Activated T-cell treated with anti-CD3 and anti-CD28 coated beads for 24 hours (primary cell): ENCODE measurements around the gene ATP2B2.

Source experiments
- DNase-seq: peaks from one replicate; pipeline ENCODE4 v3.0.0-alpha.2; 2020; ENCODE audit warnings: low read depth

The ATP2B2 gene

DNA sequence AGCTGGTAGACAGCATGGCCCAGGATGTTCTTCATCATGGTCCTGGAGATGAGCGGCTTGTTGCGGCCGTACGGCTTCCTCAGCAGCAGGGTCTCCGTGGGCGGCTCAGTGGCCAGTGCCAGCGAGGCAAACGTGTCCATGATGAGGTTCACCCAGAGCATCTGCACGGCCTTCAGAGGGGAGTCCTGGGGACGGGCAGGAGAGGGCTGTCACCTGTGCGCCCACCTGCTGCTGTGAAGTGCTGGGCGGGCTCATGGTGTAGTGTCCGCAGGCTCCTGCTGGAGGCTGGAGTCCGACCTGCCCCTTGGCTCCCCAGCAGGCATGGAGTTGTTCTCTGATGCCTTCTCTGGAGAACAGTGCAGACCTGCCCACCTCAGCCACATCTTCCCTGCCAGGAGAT is 162.6 kb downstream of the ATP2B2 start:
- no peak for DNase-seq

DNA sequence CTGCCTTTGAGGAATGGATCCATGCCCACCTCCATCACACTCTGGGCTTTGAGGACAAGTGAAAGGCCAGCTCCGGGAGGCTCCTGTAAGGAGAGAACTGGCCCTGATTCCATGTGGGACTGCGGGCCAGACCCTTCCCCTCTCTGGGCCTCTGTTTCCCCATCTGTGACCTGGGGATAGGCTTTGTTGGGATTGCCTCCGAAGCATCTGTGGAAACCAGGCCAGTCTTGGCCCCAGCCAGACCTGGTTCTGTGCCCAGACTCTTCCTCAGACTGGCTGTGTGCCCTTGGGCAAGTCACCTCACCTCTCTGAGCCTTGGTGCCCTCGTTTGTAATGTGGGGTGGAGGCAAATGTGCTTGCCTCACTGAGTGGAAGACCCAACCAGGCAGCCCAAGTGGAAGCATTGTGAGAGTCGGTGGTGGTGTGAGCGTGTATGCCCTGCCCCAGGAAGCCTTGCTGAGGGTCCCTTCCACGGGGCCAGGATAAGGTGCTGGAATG is 163.4 kb downstream of the ATP2B2 start:
- DNase-seq = no peak

GRCh38 chr3:10340476-10340875 is 164.9 kb downstream of the ATP2B2 start:
- DNase-seq = no peak

GRCh38 chr3:10340046-10340445 is 165.3 kb downstream of the ATP2B2 start:
- no peak for DNase-seq

DNA sequence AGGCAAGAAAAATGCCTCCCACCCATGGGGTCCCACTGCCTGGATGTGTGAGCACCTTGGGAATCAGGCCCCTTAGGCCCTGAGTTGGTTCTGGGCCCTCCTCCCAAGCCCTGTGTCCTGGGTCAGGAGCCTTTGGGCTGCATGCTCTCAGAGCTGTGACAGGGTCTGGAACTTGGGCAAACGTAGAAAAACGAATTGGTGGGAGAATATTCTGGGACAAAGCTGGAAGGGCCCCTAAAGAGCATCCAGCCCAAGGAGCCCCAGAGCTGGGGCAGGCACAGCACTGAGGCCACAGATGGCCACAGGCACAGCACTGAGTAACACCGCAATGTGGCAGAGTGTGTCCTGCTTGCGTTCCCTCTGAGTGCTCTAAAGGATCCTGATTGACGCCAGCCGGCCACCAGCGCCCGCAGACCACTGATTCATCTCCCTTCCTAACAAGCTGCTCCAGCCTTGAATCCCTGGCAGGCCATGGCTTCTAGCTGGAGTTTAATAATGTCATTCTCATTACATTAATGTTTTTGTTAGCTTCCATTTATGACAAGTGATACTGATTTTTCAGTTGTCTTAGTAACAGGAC is 165.9 kb downstream of the ATP2B2 start:
- DNase-seq = no peak

GRCh38 chr3:10338591-10339353 is 166.6 kb downstream of the ATP2B2 start:
- no peak for DNase-seq

GRCh38 chr3:10338164-10338470 is 167.3 kb downstream of the ATP2B2 start:
- DNase-seq = no peak

DNA sequence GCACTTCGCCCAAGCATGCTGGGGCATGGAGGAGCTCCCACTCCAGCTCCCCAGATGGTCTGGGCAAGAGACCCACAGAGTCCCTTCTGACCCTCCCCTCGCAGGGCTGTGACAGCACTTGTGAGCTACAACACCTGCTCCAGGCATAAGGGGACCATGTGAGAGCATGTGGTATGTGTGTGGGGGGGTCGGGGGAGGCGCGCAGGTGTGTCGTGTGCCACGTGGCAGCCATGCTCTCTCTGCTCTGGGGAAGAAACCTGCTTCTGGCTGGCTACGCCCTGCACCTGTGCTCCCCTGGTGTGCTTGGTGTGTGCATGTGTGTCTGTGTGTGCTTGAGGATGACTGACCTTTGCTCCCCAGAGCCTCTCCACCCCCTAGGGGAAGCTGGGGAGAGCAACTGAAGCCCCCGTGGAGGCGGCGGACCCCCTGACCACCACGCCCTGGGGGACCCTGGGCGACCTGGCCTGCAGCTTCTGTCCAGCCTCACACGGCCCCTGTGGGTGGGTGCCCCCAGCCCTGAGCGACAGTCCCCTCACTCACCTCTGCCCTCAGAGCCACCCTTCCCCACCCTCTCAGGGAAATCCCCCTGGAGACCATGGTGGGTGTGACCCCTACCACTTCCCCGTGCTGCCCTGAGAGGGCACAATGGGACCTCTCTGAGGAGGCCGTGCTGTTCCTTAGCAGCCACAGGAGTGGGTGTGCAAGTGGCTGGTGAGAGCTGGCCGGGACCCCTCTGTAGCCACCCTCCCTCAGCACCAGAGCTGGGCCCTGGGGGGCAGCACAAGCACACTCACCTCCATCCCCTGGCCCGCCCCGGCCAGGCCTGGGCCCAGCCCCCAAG is 167.8 kb downstream of the ATP2B2 start:
- no peak for DNase-seq

DNA sequence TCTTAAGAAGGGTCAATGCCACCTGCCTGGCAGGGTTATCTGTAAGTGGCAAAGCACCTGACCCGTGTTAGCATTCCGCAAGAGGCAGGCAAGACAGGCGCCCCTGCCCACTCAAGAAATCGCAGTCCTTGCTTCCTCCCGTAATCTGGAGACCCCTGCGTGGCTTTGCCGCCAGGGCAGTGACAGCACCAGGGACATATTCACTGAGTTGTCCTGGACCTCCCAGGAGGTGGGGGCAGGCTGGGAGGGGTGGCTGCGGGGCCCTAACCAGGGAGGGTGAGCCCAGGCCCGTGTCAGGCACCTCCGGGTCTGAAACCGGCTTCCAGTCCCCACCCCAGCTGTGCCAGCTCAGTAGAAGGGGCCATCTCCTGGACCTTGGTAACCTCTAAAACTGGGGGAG is 168.6 kb downstream of the ATP2B2 start:
- no peak for DNase-seq

DNA sequence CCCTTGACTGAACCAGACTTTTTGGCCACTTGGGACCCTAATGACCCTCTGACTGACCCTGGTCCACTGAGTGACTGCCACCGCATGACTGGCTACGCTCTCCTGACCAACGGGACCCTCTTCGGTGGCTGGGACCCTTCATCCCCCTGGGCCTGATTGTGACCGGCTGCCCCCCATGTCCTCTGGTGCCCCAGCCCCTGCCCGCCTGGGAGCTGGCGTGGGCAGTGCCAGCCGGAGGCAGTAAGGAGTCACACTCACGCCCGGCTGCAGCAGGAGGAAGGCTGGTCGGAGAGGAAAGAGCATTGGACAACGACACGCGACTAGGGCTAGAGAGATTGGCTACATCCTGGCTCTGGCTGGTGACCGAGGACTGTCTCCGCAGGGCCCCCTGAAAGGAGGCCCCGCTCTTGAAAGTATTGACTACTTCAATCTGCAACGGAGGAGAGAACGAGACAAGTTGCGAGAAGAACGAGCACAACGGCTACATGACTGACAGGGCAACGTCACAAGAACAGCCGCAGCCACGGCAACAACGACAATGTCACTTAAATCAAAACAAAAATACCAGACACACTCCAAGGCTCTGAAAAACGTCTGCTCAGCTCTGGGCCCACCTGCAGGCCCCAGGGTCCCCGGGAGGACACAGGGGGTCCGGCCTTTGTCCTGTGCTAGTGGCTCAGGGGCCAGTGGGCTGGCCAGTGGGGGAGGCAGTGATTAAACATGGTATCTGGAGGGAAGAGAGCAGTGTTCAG is 169.3 kb downstream of the ATP2B2 start:
- no peak for DNase-seq

- no peak for DNase-seq
Measured at GRCh38 chr3:10335190-10335738, 170.1 kb downstream of the ATP2B2 start.

DNA sequence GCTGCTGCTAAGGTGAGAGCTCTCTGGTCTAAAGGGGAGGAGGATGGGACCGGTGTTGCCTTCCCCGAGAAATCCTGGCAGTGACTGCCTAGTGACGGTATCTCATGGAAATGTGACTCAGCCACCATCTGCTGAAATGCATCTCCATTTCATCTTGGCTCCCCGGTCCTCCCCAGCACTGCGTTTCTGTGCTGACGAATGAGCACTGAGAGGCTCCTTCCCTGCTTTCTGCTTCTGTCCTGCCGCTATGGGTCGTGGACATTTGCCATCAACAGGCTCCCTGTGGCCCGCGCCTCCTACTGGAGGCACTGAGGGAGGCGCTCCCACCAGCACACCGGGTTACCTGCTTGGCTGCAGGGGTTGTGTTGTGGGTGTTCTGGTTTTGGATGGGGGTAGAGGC is 170.9 kb downstream of the ATP2B2 start:
- DNase-seq = no peak

DNA sequence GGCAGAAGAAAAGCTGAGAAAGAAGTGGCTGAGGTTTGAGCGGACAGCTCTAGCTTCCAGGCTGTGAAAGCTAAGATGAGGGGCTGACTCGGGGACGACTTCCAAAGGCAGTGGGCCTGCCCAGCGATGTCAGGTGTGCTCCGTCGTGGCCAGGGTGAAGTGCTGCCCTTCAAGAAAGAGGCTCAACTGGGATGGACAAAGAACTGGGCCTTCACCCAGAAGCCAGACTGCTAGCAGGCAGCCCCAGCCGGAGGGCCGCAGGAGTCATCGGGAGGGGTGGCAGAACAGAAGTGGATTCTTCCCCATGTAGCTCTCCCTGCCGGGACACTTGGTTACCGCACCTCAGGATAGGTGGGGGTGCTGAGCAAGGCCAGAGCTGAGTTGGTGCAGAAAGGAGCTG is 171.3 kb downstream of the ATP2B2 start:
- DNase-seq = no peak

GRCh38 chr3:10333349-10333650 is 172.1 kb downstream of the ATP2B2 start:
- no peak for DNase-seq

DNA sequence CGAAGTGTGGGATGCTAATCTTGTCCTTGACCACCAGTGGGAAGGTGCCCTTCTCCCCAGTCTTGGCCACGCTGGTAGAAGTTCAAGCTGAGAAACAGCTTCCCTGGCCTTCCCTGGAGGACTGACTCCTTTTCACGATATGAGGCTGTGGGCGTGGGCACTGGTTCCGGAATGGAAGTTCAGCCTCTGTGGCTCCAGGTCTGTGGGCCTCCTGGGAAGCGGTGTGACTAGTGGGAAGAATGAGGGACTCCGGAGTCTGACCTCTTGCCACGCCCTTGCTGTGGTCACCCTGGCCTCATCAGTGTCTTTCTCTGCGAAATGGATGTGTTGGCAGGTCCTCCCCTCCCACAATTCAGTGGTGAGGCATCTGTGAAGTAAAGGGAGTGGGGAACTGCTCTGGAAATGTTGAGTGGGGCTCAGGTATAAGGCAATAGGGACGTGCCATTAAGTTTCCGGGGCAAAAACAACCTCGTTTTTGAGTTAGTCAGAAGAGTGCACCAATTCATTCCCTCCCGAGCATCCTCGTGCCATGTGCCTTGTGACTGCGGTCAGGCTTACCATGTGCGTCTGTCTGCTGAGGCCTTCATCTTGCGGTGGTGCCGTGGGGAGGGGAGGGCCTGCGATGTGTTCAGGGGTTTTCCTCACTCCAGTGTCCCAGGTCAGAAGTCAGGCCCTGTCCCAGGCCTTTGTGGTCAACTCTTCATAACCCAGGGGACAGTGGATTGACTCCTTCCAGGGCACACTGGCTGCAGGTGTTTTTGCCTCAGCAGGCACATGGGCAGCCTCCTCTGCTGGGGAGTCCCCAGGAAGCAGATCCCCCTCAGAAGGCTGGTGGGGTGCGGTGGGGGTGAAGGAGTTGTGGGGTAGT is 172.7 kb downstream of the ATP2B2 start:
- no peak for DNase-seq

DNA sequence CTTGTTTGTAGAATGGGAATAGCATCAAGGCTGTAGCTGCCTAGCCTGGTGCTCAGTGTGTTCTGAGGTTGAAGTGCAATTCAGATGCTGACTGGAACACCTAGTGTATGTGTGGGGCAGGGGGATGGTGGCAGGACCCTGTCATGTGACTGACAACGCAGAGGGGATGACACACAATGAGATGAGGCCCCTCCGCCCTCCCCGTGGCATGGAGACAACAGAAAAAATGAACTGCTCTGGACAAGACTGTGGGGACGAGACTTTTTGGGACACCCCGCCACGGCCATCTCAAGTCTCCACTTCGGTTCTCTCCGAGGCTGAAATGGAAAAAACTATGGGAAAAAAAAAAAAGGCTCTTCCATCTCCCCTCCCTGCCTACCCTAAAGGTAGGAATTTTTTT is 174.1 kb downstream of the ATP2B2 start:
- no peak for DNase-seq

GRCh38 chr3:10330319-10330718 is 175.1 kb downstream of the ATP2B2 start:
- no peak for DNase-seq

GRCh38 chr3:10329495-10330015 is 175.8 kb downstream of the ATP2B2 start:
- DNase-seq = no peak

DNA sequence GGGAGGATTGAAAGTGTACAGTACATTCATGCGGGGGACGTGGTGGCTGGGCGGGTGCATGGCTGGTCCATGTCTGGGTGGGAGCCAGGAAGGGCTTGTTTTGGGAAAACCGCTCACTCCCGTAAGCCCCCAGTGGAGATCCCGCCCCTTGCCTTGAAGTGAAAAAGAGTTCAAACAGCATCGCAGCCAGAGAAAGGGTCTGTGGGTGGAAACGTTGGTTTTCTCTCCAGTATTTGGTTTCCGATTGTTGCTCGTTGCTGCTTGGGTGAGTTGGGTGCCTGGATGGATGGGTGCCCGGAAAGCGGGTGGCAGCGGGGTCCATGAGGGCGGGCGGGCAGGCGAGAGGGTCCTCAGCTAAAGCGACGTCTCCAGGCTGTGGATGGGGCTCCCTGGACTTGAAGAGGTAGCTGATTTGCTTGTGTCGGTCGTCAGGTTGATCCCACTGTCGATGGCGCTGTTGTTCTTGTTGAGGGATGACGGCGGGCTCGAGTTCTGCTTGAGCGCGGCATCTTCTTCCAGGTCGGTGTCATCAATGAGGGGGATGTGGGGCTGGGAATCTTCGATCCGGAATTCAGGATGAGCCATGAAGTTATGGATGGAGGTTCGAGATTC is 176.8 kb downstream of the ATP2B2 start:
- DNase-seq = no peak

DNA sequence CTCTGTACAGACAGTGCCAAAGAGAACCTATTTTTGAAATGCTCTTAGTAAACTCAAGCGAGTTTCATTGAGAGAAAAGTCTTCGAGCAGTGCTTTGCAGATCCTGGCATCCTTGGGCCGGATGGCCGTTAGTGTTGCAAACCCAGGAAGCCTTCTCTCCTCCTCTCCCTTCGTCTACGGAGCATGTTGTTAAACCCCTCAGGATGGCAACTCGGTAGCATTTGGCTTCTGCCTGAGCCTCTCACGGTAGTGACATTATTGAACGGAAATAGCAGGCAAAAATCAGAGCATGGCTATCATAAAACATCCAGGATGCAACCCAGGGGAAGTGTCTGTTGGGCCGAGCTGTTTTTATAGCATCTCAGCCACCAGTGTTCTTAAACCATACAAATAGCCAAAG is 177.8 kb downstream of the ATP2B2 start:
- DNase-seq = no peak

DNA sequence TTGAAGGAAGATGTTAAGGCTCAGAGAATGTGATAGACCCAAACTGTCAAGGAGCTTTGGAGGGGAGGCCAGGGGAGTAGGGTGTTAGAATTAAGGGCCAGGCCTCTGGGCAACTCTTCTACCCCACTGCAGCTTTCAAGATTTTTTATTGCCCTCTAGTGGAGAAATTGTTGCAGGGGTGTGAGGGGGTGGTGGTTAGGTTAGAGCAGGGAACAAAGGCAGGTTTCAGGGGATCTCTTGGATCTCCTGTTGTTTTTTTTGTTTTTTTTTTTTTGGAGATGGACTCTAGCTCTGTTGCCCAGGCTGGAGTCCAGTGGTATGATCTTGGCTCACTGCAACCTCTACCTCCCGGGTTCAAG is 183.1 kb downstream of the ATP2B2 start:
- DNase-seq = no peak
